K562 (cell line): Measurements from ENCODE around the gene DNAAF3. TPM values are rescaled to one million over a fixed set of nuclear protein-coding genes. Genes with fewer than 3 reads are reported as not detected.
A peak's percentile ranks its signal among the peaks of the same experiment; 100 is the strongest.

Experiments used
- ATAC-seq: fragments of 200-7000 bp; cut with Tn5 transposase; 3 replicates; pipeline ENCODE4 v1.9.1; 2020; ENCODE audit warnings: moderate library complexity
- BruUV-seq: library from RNA; stranded (reverse); fragments of 400-500 nt; replicated peaks from 2 replicates; lab custom pipeline; 2021; lab: Mats Ljungman, UMichigan
- CTCF ChIA-PET: fragments of 300-600 bp; formaldehyde crosslinking; extraction: SDS; loops from one replicate; lab custom pipeline; 2021; ENCODE audit warnings: low intra/inter-chr PET ratio; lab: Yijun Ruan, JAX
- POLR2A ChIA-PET: fragments of 300-600, 350-650 bp; sonication (Branson Sonifier 250); formaldehyde crosslinking; extraction: SDS; loops from one replicate; lab custom pipeline; 2021; ENCODE audit warnings: antibody characterized with exemption, inconsistent platforms; lab: Yijun Ruan, JAX
- DNase-seq, 4 experiments: peaks; one replicate each; pipeline versions ENCODE4 v3.0.0 to v3.0.0-alpha.2; 2011 to 2018; ENCODE audit warnings: low spot score in 3 of 4, mixed read lengths in 3 of 4; ENCODE audit errors: extremely low read depth in 1 of 4
- FAIRE-seq: peaks from 2 replicates; lab custom pipeline; 2011; peaks lifted over from hg19 to GRCh38; lab: Jason Lieb, UNC
- H2AFZ ChIP-seq: 2 replicates; pipeline ENCODE4 v1.6.0; 2011; ENCODE audit warnings: low read depth, low read length, control low read depth, inconsistent platforms
- H3K27ac ChIP-seq: fragments of 200-600 bp; 3 replicates; pipeline ENCODE4 v1.8.0; 2011; ENCODE audit warnings: low read depth, mild to moderate bottlenecking, control low read depth, inconsistent platforms, low read length, moderate library complexity, mixed read lengths; ENCODE audit errors: extremely low read depth
- H3K27me3 ChIP-seq, 2 experiments: fragments of 300-600 bp in 1 of 2; 2 replicates in 1 of 2; 3 replicates in 1 of 2; pipeline versions ENCODE4 v1.6.0 to v1.8.0; 2011; ENCODE audit warnings: inconsistent platforms in 2 of 2, low read length in 2 of 2, mild to moderate bottlenecking in 1 of 2, mixed read lengths in 1 of 2, moderate library complexity in 1 of 2; ENCODE audit not compliant: control insufficient read depth in 2 of 2, insufficient read depth in 2 of 2
- H3K36me3 ChIP-seq: fragments of 300-600 bp; 3 replicates; pipeline ENCODE4 v1.8.0; 2011; ENCODE audit warnings: mild to moderate bottlenecking, low read length, inconsistent platforms; ENCODE audit not compliant: control insufficient read depth, insufficient read depth
- H3K4me1 ChIP-seq, 2 experiments: fragments of 200-600 bp in 1 of 2; replicated peaks in 1 of 2; 2 replicates in 1 of 2; 3 replicates in 1 of 2; pipeline versions ENCODE4 v1.5.1 to v1.8.0; 2011; ENCODE audit warnings: inconsistent platforms in 2 of 2, low read length in 2 of 2, mild to moderate bottlenecking in 1 of 2, mixed read lengths in 1 of 2, moderate library complexity in 1 of 2; ENCODE audit not compliant: control insufficient read depth in 2 of 2, insufficient read depth in 2 of 2
- H3K4me2 ChIP-seq: 2 replicates; pipeline ENCODE4 v1.6.1; 2011; ENCODE audit warnings: low read length, control low read depth, inconsistent platforms, mixed read lengths; ENCODE audit not compliant: insufficient read depth
- H3K4me3 ChIP-seq: fragments of 200-600 bp; sonication (generic), shearing (Covaris generic); 2 replicates; pipeline ENCODE4 v1.5.1; 2016; ENCODE audit warnings: control low read depth, inconsistent platforms
- H3K79me2 ChIP-seq: fragments of 200-600 bp; 3 replicates; pipeline ENCODE4 v1.8.0; 2011; ENCODE audit warnings: low read length, inconsistent platforms; ENCODE audit not compliant: control insufficient read depth, insufficient read depth
- H3K9ac ChIP-seq, 2 experiments: 2 replicates each; pipeline versions ENCODE4 v1.6.0 to v1.6.1; 2011; ENCODE audit warnings: low read depth in 2 of 2, low read length in 2 of 2, control low read depth in 1 of 2, inconsistent platforms in 1 of 2, mild to moderate bottlenecking in 1 of 2, mixed read lengths in 1 of 2; ENCODE audit not compliant: insufficient read depth in 1 of 2
- H3K9me1 ChIP-seq: one replicate; pipeline ENCODE4 v1.6.0; 2011; ENCODE audit warnings: inconsistent platforms, mild to moderate bottlenecking, low read length, moderate library complexity; ENCODE audit not compliant: control insufficient read depth, insufficient read depth
- H3K9me3 ChIP-seq: replicated peaks from 2 replicates; pipeline ENCODE4 v1.5.1; 2011; ENCODE audit warnings: low read depth, low read length, inconsistent platforms; ENCODE audit not compliant: control insufficient read depth, insufficient read depth
- H4K20me1 ChIP-seq: replicated peaks from 2 replicates; pipeline ENCODE4 v1.6.1; 2011; ENCODE audit warnings: low read length, inconsistent platforms, mixed read lengths; ENCODE audit not compliant: control insufficient read depth, insufficient read depth
- AFF4 ChIP-seq: sonication (generic); formaldehyde crosslinking; IDR thresholded peaks from 2 replicates; pipeline ENCODE4 v1.8.0; 2023; ENCODE audit warnings: mild to moderate bottlenecking, missing genetic modification reagents
- C11orf30 ChIP-seq: fragments of 450-650 bp; IDR thresholded peaks from 2 replicates; pipeline ENCODE4 v1.6.1; 2016; ENCODE audit warnings: low read depth, mild to moderate bottlenecking
- COPS2 ChIP-seq: fragments of 450-650 bp; conservative IDR thresholded peaks from 2 replicates; pipeline ENCODE4 v1.6.1; 2016; ENCODE audit warnings: mild to moderate bottlenecking, moderate library complexity
- E2F6 ChIP-seq, 2 experiments: IDR thresholded peaks; 2 replicates each; pipeline ENCODE4 v1.6.1; 2011; ENCODE audit warnings: borderline replicate concordance in 1 of 2, control low read depth in 1 of 2, low read depth in 1 of 2, low read length in 1 of 2, mild to moderate bottlenecking in 1 of 2, mixed read lengths in 1 of 2, moderate library complexity in 1 of 2; ENCODE audit not compliant: insufficient read depth in 1 of 2, insufficient read length in 1 of 2, poor library complexity in 1 of 2, severe bottlenecking in 1 of 2; ENCODE audit errors: extremely low read depth in 1 of 2
- KAT2B ChIP-seq: IDR thresholded peaks from one replicate; pipeline ENCODE4 v1.6.1; 2012; ENCODE audit warnings: low read depth, mild to moderate bottlenecking, control low read depth, inconsistent platforms, low read length, moderate library complexity
- KLF13 ChIP-seq: fragments of 450-650 bp; IDR thresholded peaks from 2 replicates; pipeline ENCODE4 v1.6.1; 2016; ENCODE audit warnings: missing genetic modification characterization, low read depth, mild to moderate bottlenecking, missing compliant biosample characterization, moderate library complexity, borderline replicate concordance
- PBX2 ChIP-seq, 2 experiments: IDR thresholded peaks in 1 of 2; conservative IDR thresholded peaks in 1 of 2; 2 replicates each; pipeline ENCODE4 v1.6.1; 2016; ENCODE audit warnings: low read depth in 2 of 2, mild to moderate bottlenecking in 1 of 2, missing compliant biosample characterization in 1 of 2, missing genetic modification characterization in 1 of 2, moderate library complexity in 1 of 2
- RBM34 ChIP-seq: fragments of 200-400 bp; formaldehyde crosslinking; IDR thresholded peaks from 2 replicates; pipeline ENCODE4 v1.6.1; 2018; ENCODE audit warnings: low read length, borderline replicate concordance; ENCODE audit not compliant: insufficient read depth
- SIRT6 ChIP-seq: IDR thresholded peaks from one replicate; pipeline ENCODE4 v1.6.1; 2012; ENCODE audit warnings: low read depth, mild to moderate bottlenecking, control low read depth, inconsistent platforms, low read length, moderate library complexity
- SMARCC2 ChIP-seq: fragments of 450-650 bp; IDR thresholded peaks from 2 replicates; pipeline ENCODE4 v1.6.1; 2017; ENCODE audit warnings: antibody characterized with exemption, moderate library complexity, mild to moderate bottlenecking, low read depth
- TAL1 ChIP-seq: fragments of 450-650 bp; IDR thresholded peaks from 2 replicates; pipeline ENCODE4 v1.6.1; 2016; ENCODE audit warnings: mild to moderate bottlenecking
- ZNF165 ChIP-seq: fragments of 250-450 bp; sonication (Bioruptor Pico); IDR thresholded peaks from 2 replicates; pipeline ENCODE4 v1.4.0; 2020; ENCODE audit warnings: borderline replicate concordance
- ZNF347 ChIP-seq: fragments of 450-650 bp; formaldehyde crosslinking; IDR thresholded peaks from 2 replicates; pipeline ENCODE4 v1.4.0; 2020; ENCODE audit warnings: low read depth, mild to moderate bottlenecking, moderate library complexity
- WGBS: fragments of 100-300 bp; shearing (Covaris generic); methylation state at CpG from one replicate; pipeline ENCODE4 v1.1.6; 2016; ENCODE audit warnings: low coverage, mixed read lengths; ENCODE audit not compliant: insufficient coverage; ENCODE audit errors: missing lambda C conversion rate; 5-methylcytosine and 5-hydroxymethylcytosine counted together
- in situ Hi-C: fragments of 300-500 bp; cut with MboI; formaldehyde crosslinking; loops from 4 replicates; pipeline ENCODE4 v1.15.0; 2018; ENCODE audit warnings: inconsistent platforms, mixed read lengths
- intact Hi-C: fragments of 100-400 bp; cut with micrococcal nuclease; formaldehyde crosslinking; loops from 2 replicates; pipeline ENCODE4 v1.14.2; 2022
- polyA plus RNA-seq, 8 experiments: library from polyadenylated mRNA; depleted of rRNA in 4 of 8; stranded (reverse) in 5 of 8; unstranded in 3 of 8; fragments of >200 nt; fragmentation: Nextera tagmentation in 2 of 8; fragmentation: Illumina TruSeq in 1 of 8; extraction: Ambion mirVana in 2 of 8; extraction: Trizol in 1 of 8; gene quantifications; 2 replicates each; pipeline versions ENCODE4 v1.2.1 to v1.2.3, GENCODE V29; 2011 to 2014; ENCODE audit warnings: inconsistent platforms in 1 of 8, missing spikeins in 1 of 8
- total RNA-seq, 7 experiments: library from RNA; depleted of rRNA in 6 of 7; stranded (reverse); fragments of >200 nt in 6 of 7; fragmentation: Illumina TruSeq in 2 of 7; extraction: Trizol in 2 of 7; gene quantifications; 2 replicates each; pipeline versions ENCODE4 v1.2.1 to v1.2.3, GENCODE V29; 2011 to 2021; ENCODE audit warnings: low replicate concordance in 1 of 7

DNAAF3 gene
- total and polyA plus RNA-seq, 9 of the 15 experiments (the other 6 are each of a cell fraction or from before 2014, with no cell fraction given) = 21.6 to 61.5 (median 43.0) TPM

GRCh38 chr19:55173186-55173713, 6.8 kb upstream of the DNAAF3 start:
- 0 out of 3 replicates have a peak, but pooled peaks have one; percentile 0 for ATAC-seq
- POLR2A ChIA-PET = interaction anchor here (0.6 to 1.9 kb wide), 4 partner anchors 12 to 230 kb away, joined by 3 to 5 read pairs (median 4); no protein-coding TSS in a partner anchor
- peak overlapping the region; percentile 95 for H2AFZ ChIP-seq
- no peak for FAIRE-seq
- no TSS peak for BruUV-seq
- H3K4me3 ChIP-seq = peak overlapping the region; percentile 60
- H4K20me1 ChIP-seq = no peaks in the 10 kb centered on the region
- CTCF ChIA-PET = no interaction called here
- 5% methylated on average over 20 of the region's 32 CpGs for WGBS
- in situ Hi-C loops (loop anchor here (25.0 kb wide), 1 partner anchor 964 kb away; the partner anchor contains the start of gene ZNF444), intact Hi-C loops (no loop called here)
- H3K36me3 ChIP-seq = no peaks in the 10 kb centered on the region
- H3K4me2 ChIP-seq = peak overlapping the region; percentile 88
- H3K27ac ChIP-seq = peak overlapping the region; percentile 64; the same call in 2 of the 3 replicates
- no peaks in the 10 kb centered on the region for H3K27me3 ChIP-seq
- H3K9me1 ChIP-seq = no peaks in the 10 kb centered on the region
- DNase-seq = no peak
- no peaks in the 10 kb centered on the region; the same call in 2 of the 3 replicates for H3K79me2 ChIP-seq
- no peaks in the 10 kb centered on the region for H3K9me3 ChIP-seq
- H3K4me1 ChIP-seq = peaks cover 25 to 36% of the 10 kb centered on the region in 2 experiments; a peak in 4 of 5 replicates
- peak overlapping the region; percentile 50 to 92; a peak in 3 of 4 replicates for H3K9ac ChIP-seq
- TF ChIP-seq ZNF165 (CRISPR knock-in tag) = no peak
- TF ChIP-seq PBX2 (CRISPR knock-in tag; IDR thresholded peaks at IDR 0.05; ENCODE audit: low read depth) = no peak
- no peak for TF ChIP-seq PBX2 (tag; conservative IDR thresholded peaks at IDR 0.05; ENCODE audit: low read depth)
- TF ChIP-seq KAT2B = no peak
- TF ChIP-seq E2F6 (IDR thresholded peaks at IDR 0.05; ENCODE audit: borderline replicate concordance in 1 of 2, extremely low read depth in 1 of 2, insufficient read depth in 1 of 2, insufficient read length in 1 of 2, low read depth in 1 of 2, low read length in 1 of 2, poor library complexity in 1 of 2, severe bottlenecking in 1 of 2) = peak in 1 of 2 experiments; percentile 17
- no peak for TF ChIP-seq ZNF347 (CRISPR knock-in tag)
- TF ChIP-seq C11orf30 = no peak
- no peak for TF ChIP-seq SMARCC2
- no peak for TF ChIP-seq TAL1
- TF ChIP-seq SIRT6 = no peak
- TF ChIP-seq RBM34 = no peak
- no peak for TF ChIP-seq AFF4 (CRISPR knock-in tag)
- TF ChIP-seq COPS2 = no peak
- no peak for TF ChIP-seq KLF13 (tag)
